ENCODE results near the gene GRID1.

DNA sequence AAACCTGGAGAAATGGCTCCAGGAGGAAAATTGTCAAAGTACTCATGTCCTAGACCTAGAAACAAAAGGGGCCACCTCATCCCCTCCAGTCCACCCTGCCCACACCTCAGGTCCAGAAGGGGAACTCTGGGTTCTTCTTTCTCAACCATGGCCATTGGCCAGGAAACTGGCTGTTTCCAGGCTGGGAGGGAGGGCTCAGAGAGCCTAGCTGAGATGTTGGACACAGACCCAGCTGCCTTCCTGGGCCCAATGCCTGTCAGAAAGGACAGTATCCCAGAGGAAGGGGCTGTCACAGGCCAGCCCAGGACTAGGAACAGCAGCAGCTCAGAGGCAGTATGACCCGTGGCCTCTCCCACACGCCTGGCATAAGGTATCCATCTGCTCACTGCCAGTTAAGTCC, 9.6 kb downstream of the GRID1 start:
- TF ChIP-seq, protein P1, sequence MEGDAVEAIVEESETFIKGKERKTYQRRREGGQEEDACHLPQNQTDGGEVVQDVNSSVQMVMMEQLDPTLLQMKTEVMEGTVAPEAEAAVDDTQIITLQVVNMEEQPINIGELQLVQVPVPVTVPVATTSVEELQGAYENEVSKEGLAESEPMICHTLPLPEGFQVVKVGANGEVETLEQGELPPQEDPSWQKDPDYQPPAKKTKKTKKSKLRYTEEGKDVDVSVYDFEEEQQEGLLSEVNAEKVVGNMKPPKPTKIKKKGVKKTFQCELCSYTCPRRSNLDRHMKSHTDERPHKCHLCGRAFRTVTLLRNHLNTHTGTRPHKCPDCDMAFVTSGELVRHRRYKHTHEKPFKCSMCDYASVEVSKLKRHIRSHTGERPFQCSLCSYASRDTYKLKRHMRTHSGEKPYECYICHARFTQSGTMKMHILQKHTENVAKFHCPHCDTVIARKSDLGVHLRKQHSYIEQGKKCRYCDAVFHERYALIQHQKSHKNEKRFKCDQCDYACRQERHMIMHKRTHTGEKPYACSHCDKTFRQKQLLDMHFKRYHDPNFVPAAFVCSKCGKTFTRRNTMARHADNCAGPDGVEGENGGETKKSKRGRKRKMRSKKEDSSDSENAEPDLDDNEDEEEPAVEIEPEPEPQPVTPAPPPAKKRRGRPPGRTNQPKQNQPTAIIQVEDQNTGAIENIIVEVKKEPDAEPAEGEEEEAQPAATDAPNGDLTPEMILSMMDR (IDR thresholded peaks at IDR 0.05): no peak
- TF ChIP-seq POLR2A (IDR thresholded peaks at IDR 0.05): no peak
